ENCODE measurements around the gene SPP1.
A peak's percentile ranks its signal among the peaks of the same experiment; 100 is the strongest.

Gene SPP1

DNA sequence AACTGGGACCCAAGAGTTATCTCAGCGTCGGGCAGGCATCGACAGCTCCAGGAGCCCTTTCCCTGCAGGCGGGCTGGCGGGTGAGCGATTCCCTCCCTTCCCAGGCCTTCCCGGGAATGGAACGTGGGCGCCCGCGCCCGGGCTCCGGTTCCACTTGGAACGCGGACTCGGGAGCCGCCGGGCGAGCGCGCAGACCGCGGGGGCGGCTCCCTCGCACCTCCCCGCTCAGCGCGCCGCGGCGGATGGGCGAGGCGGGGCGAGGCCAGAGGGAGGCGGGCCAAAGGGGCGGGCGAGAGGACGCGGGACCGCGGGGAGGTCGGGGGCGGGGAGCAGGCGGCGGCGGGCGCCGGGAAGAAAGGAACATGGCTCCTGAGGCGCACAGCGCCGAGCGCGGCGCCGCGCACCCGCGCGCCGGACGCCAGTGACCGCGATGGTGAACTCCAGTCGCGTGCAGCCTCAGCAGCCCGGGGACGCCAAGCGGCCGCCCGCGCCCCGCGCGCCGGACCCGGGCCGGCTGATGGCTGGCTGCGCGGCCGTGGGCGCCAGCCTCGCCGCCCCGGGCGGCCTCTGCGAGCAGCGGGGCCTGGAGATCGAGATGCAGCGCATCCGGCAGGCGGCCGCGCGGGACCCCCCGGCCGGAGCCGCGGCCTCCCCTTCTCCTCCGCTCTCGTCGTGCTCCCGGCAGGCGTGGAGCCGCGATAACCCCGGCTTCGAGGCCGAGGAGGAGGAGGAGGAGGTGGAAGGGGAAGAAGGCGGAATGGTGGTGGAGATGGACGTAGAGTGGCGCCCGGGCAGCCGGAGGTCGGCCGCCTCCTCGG, 32.0 kb downstream of the SPP1 start, which contains the start of gene PKD2:
Gene PKD2, plus strand, starts transcription at position 332 of the 818 bp plus-strand sequence. Its CDS starts 99 bp downstream, at position 431.
- no peaks in the 10 kb centered on the region for H3K9me3 ChIP-seq (ENCODE audit: control insufficient read depth, insufficient read depth, low read depth, low read length)
- H3K9ac ChIP-seq (ENCODE audit: low read length) = peak within 1 kb of the TSS; percentile 93
- peaks cover 25% of the 10 kb centered on the region for H3K27me3 ChIP-seq (ENCODE audit: control insufficient read depth, insufficient read depth, low read length)
- H3K4me3 ChIP-seq (ENCODE audit: low read depth, low read length) = peak within 1 kb of the TSS; percentile 90
- no peaks in the 10 kb centered on the region for H3K36me3 ChIP-seq (ENCODE audit: control insufficient read depth, insufficient read depth, low read length)
- H3K4me1 ChIP-seq (ENCODE audit: control insufficient read depth, insufficient read depth, low read length) = peaks cover 30% of the 10 kb centered on the region
- peak within 1 kb of the TSS; percentile 43; the same call in 1 of the 2 replicates for H3K27ac ChIP-seq (ENCODE audit: low read depth, low read length)

DNA sequence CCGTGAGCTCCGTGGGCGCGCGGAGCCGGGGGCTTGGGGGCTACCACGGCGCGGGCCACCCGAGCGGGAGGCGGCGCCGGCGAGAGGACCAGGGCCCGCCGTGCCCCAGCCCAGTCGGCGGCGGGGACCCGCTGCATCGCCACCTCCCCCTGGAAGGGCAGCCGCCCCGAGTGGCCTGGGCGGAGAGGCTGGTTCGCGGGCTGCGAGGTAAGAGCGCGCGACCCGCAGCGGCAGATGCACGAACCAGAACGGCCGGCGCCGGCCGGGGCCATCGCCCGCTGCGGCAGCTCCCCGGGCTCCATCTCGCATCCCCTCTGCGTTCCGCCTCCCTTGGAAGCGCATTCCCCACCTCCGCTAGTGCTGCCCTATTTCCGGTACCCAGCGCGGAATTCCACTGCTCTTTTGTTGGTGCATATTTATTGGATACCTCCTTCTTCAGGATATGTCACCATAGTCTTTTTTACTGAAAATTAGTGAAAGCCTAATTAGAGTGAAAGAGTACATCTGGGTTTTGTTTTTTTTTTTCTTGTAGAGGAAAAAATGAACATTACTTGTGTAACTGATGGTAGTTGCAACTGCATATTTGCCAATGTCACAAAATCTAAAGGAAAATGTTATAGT, 32.7 kb downstream of the SPP1 start:
- Histone ChIP-seq H3K9ac (ENCODE audit: low read length) (peak overlapping the region; percentile 93), H3K9me3 (ENCODE audit: control insufficient read depth, insufficient read depth, low read depth, low read length) (no peaks in the 10 kb centered on the region), H3K27me3 (ENCODE audit: control insufficient read depth, insufficient read depth, low read length) (peaks cover 25% of the 10 kb centered on the region), H3K27ac (ENCODE audit: low read depth, low read length) (peak overlapping the region; percentile 43; the same call in 1 of the 2 replicates), H3K4me1 (ENCODE audit: control insufficient read depth, insufficient read depth, low read length) (peaks cover 30% of the 10 kb centered on the region), H3K36me3 (ENCODE audit: control insufficient read depth, insufficient read depth, low read length) (no peaks in the 10 kb centered on the region), H3K4me3 (ENCODE audit: low read depth, low read length) (peak overlapping the region; percentile 90)

DNA sequence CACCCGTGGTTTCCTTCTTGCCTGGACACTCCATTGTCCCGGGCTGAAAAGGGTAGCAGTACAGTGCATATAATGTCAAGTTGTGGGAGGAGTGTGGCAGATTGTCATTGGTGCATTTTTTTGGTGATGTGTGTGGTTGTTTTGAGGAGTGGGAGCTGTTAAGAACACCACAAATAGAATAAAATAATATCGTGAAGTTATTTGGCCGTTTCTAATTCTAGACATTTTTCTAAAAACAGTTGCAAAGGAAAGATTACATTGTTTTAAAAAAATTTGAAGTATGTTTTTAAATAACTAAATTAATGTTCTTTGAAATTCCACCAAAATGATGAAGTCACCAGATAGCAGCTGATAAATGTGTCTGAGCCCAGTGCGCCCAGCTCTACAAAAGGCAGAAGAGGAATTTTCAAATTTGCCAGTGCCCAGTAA, 33.2 kb downstream of the SPP1 start:
- no peaks in the 10 kb centered on the region for H3K36me3 ChIP-seq (ENCODE audit: control insufficient read depth, insufficient read depth, low read length)
- peak overlapping the region; percentile 90 for H3K4me3 ChIP-seq (ENCODE audit: low read depth, low read length)
- no peaks in the 10 kb centered on the region for H3K9me3 ChIP-seq (ENCODE audit: control insufficient read depth, insufficient read depth, low read depth, low read length)
- peaks cover 25% of the 10 kb centered on the region for H3K27me3 ChIP-seq (ENCODE audit: control insufficient read depth, insufficient read depth, low read length)
- peaks cover 30% of the 10 kb centered on the region for H3K4me1 ChIP-seq (ENCODE audit: control insufficient read depth, insufficient read depth, low read length)
- H3K9ac ChIP-seq (ENCODE audit: low read length) = peak overlapping the region; percentile 93
- H3K27ac ChIP-seq (ENCODE audit: low read depth, low read length) = no peak overlapping the region

DNA sequence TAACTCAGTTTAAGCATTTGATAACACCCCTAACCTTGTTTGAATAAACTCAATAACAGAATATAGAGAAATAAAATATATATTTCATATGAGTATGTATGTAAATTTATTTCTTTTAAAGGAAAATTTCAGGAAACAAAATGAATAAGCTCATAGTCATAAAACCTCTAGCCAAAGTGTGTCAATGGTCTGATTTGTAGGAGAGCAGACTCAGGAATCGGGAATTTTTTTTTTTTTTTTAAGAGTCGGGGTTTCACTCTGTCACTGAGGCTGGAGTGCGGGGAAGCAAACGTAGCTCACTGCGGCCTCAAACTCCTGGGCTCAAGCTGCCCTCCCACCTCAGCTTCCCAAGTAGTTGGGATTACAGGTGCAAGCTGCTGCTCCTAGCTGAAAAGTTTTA, 34.4 kb downstream of the SPP1 start:
- no peak overlapping the region for H3K4me3 ChIP-seq (ENCODE audit: low read depth, low read length)
- H3K36me3 ChIP-seq (ENCODE audit: control insufficient read depth, insufficient read depth, low read length) = no peaks in the 10 kb centered on the region
- H3K27me3 ChIP-seq (ENCODE audit: control insufficient read depth, insufficient read depth, low read length) = peaks cover 22% of the 10 kb centered on the region
- peaks cover 30% of the 10 kb centered on the region for H3K4me1 ChIP-seq (ENCODE audit: control insufficient read depth, insufficient read depth, low read length)
- no peak overlapping the region for H3K27ac ChIP-seq (ENCODE audit: low read depth, low read length)
- H3K9ac ChIP-seq (ENCODE audit: low read length) = no peak overlapping the region
- H3K9me3 ChIP-seq (ENCODE audit: control insufficient read depth, insufficient read depth, low read depth, low read length) = no peaks in the 10 kb centered on the region

DNA sequence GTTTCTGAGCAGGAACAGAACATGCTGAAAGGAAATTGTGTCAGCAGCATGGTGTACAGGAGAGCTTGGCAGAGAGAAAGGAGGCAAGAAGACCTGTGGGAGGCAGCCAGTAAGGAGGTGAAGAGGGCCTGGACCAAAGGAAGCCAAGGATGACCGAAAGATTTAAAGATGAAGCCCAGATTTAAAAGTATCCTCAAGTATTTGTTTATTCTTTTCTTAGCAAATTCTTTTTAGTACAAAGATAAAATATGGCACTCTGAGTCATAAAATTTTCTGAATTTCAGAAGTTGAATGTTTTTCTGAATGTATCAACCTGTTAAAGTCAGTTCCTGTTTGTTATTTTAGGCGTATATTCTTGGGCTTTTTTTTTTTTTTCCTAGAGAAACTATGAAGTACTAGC, 35.5 kb downstream of the SPP1 start:
- Histone ChIP-seq H3K9me3 (ENCODE audit: control insufficient read depth, insufficient read depth, low read depth, low read length) (no peaks in the 10 kb centered on the region), H3K27me3 (ENCODE audit: control insufficient read depth, insufficient read depth, low read length) (peaks cover 13% of the 10 kb centered on the region), H3K27ac (ENCODE audit: low read depth, low read length) (no peak overlapping the region), H3K9ac (ENCODE audit: low read length) (no peak overlapping the region), H3K36me3 (ENCODE audit: control insufficient read depth, insufficient read depth, low read length) (no peaks in the 10 kb centered on the region), H3K4me3 (ENCODE audit: low read depth, low read length) (no peak overlapping the region), H3K4me1 (ENCODE audit: control insufficient read depth, insufficient read depth, low read length) (peaks cover 33% of the 10 kb centered on the region)

DNA sequence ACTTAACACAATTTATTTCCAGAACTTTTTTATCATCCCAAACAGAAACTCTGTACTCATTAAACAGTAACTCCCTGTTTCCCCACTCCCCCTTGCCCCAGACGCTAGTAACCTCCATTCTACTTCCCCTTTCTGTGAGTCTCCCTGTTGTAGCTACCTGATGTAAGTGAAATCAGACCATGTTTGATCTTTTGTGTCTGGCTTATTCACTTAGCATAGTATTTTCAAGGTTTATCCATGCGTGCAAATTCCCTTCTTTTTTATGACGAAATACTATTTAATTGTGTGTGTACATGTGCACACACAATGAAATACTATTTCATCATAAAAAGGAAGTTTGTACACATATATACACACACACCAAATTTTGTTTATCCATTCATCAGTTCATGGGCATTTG, 37.1 kb downstream of the SPP1 start:
- Histone ChIP-seq H3K27ac (ENCODE audit: low read depth, low read length) (no peak overlapping the region), H3K9me3 (ENCODE audit: control insufficient read depth, insufficient read depth, low read depth, low read length) (no peaks in the 10 kb centered on the region), H3K27me3 (ENCODE audit: control insufficient read depth, insufficient read depth, low read length) (no peaks in the 10 kb centered on the region), H3K9ac (ENCODE audit: low read length) (no peak overlapping the region), H3K4me1 (ENCODE audit: control insufficient read depth, insufficient read depth, low read length) (peaks cover 28% of the 10 kb centered on the region), H3K4me3 (ENCODE audit: low read depth, low read length) (no peak overlapping the region), H3K36me3 (ENCODE audit: control insufficient read depth, insufficient read depth, low read length) (no peaks in the 10 kb centered on the region)

DNA sequence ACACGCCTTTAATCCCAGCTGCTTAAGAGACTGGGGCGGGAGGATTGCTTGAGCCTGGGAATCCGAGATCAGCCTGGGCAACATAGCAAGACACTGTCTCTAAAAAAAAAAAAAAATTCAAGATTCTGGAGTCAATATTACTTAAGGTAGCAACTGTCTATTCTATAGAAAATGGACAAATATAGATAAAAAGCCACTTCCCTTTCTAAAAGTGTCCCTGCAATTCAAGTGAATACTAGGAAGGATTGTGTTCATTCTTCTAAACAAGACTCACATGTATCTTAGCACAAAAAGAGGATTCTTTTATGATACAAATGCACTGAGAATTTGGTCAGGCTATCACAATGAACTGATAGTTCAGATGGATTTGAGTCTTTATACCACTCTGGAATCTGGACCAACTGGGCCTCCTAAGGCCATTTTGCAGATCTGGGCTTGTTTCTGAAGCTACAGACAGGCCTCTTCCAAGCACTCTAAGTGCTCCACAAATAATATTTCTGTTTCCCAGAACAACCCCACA, 38.9 kb downstream of the SPP1 start:
- peaks cover 23% of the 10 kb centered on the region for H3K4me1 ChIP-seq (ENCODE audit: control insufficient read depth, insufficient read depth, low read length)
- H3K9me3 ChIP-seq (ENCODE audit: control insufficient read depth, insufficient read depth, low read depth, low read length) = no peaks in the 10 kb centered on the region
- H3K9ac ChIP-seq (ENCODE audit: low read length) = no peak overlapping the region
- no peak overlapping the region for H3K4me3 ChIP-seq (ENCODE audit: low read depth, low read length)
- no peak overlapping the region for H3K27ac ChIP-seq (ENCODE audit: low read depth, low read length)
- H3K36me3 ChIP-seq (ENCODE audit: control insufficient read depth, insufficient read depth, low read length) = no peaks in the 10 kb centered on the region; the same call in 1 of the 2 replicates
- H3K27me3 ChIP-seq (ENCODE audit: control insufficient read depth, insufficient read depth, low read length) = no peaks in the 10 kb centered on the region

DNA sequence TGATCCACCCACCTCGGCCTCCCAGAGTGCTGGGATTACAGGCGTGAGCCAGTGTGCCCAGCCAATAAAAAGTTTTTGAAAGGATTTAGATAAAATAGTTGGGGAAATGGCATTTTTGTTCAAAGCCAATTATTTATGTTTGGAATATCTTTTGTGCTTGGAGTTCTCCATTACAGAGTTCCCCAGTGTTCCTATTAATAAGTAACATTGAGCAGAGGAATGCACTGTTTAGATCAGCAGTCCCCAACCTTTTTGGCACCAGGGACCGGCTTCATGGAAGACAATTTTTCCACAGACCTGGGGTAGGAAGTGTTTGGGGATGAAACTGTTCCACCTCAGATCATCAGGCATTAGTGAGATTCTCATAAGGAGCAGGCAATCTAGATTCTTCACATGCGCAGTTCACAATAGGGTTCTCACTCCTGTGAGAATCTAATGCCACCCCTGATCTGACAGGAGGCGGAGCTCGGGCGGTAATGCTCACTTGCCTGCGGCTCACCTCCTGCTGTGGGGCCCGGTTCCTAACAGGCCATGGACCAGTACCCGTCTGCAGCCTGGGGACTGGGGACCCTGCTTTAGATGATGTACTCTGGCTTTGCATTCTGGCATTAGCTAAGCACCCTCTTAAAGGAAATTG, 40.3 kb downstream of the SPP1 start:
- H3K27ac ChIP-seq (ENCODE audit: low read depth, low read length) = no peak overlapping the region
- no peaks in the 10 kb centered on the region for H3K9me3 ChIP-seq (ENCODE audit: control insufficient read depth, insufficient read depth, low read depth, low read length)
- peaks cover 17% of the 10 kb centered on the region for H3K4me1 ChIP-seq (ENCODE audit: control insufficient read depth, insufficient read depth, low read length)
- no peaks in the 10 kb centered on the region for H3K27me3 ChIP-seq (ENCODE audit: control insufficient read depth, insufficient read depth, low read length)
- no peak overlapping the region for H3K9ac ChIP-seq (ENCODE audit: low read length)
- H3K36me3 ChIP-seq (ENCODE audit: control insufficient read depth, insufficient read depth, low read length) = peaks cover 10% of the 10 kb centered on the region; the same call in 1 of the 2 replicates
- H3K4me3 ChIP-seq (ENCODE audit: low read depth, low read length) = no peak overlapping the region

DNA sequence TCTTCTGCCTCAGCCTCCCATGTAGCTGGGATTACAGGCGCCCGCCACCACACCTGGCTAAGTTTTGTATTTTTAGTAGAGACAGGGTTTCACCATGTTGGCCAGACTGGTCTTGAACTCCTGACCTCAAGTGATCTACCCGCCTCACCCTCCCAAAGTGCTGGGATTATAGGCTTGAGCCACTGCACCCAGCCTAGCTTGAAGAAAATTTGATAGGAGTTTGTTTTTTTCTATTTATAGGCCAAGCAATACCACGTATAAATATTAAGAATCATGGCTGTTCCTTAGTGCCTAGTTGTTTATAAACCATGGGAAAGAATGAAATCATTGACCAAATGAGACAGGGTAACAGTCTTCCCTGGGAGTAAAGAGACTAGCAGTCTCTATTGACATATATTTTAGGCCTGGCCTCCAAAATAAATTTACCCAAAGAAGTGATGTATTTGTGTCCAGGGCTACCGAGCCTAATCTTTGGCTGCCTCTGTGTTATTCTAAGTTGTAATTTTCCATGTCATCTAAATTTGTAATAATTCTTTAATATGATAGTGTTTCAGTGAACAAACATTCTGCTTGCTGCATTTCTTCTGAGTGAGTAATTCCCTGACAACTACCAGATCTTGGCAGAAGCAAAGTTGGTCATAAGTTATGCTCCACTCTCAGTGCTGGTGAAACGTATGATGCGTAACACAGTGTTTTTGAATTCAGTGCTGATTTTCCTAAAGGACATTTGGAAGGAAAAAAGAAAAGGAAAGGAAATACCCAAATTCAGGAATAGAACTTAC, 42.2 kb downstream of the SPP1 start:
- no peak overlapping the region for H3K27ac ChIP-seq (ENCODE audit: low read depth, low read length)
- H3K36me3 ChIP-seq (ENCODE audit: control insufficient read depth, insufficient read depth, low read length) = peaks cover 29% of the 10 kb centered on the region
- no peaks in the 10 kb centered on the region for H3K9me3 ChIP-seq (ENCODE audit: control insufficient read depth, insufficient read depth, low read depth, low read length)
- H3K27me3 ChIP-seq (ENCODE audit: control insufficient read depth, insufficient read depth, low read length) = no peaks in the 10 kb centered on the region
- H3K4me3 ChIP-seq (ENCODE audit: low read depth, low read length) = no peak overlapping the region
- no peak overlapping the region for H3K9ac ChIP-seq (ENCODE audit: low read length)
- peaks cover 6% of the 10 kb centered on the region for H3K4me1 ChIP-seq (ENCODE audit: control insufficient read depth, insufficient read depth, low read length)

DNA sequence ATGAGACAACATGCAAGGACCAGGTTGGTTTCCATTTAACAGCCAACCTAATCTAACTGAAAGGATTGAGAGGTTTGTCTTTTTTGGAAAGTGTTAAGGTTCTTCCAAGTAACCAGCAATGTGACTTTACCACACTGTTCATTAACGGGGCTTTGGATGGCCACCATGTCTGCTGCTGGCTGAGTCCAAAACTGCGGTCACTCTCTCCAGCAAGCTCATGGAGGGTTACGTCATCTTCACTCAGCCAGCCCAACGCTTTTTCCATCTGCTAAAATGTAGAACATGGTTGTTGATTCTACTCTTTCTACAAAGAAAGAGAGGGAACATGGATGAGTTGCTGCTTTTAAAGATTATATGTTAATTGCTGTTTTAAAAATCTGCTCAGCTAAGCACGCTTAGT, 43.0 kb downstream of the SPP1 start:
- Histone ChIP-seq H3K4me3 (ENCODE audit: low read depth, low read length) (no peak overlapping the region), H3K36me3 (ENCODE audit: control insufficient read depth, insufficient read depth, low read length) (peaks cover 36% of the 10 kb centered on the region), H3K4me1 (ENCODE audit: control insufficient read depth, insufficient read depth, low read length) (peaks cover 3% of the 10 kb centered on the region; the same call in 1 of the 2 replicates), H3K27me3 (ENCODE audit: control insufficient read depth, insufficient read depth, low read length) (no peaks in the 10 kb centered on the region), H3K9ac (ENCODE audit: low read length) (no peak overlapping the region), H3K9me3 (ENCODE audit: control insufficient read depth, insufficient read depth, low read depth, low read length) (no peaks in the 10 kb centered on the region), H3K27ac (ENCODE audit: low read depth, low read length) (no peak overlapping the region)
